ENCODE data around the gene IDH2.

IDH2 gene

GRCh38 chr15:90042766-90043529, 59.3 kb downstream of the IDH2 start:
- DNase-seq: no peak

GRCh38 chr15:90042356-90042755, 59.9 kb downstream of the IDH2 start:
- no peak for DNase-seq

DNA sequence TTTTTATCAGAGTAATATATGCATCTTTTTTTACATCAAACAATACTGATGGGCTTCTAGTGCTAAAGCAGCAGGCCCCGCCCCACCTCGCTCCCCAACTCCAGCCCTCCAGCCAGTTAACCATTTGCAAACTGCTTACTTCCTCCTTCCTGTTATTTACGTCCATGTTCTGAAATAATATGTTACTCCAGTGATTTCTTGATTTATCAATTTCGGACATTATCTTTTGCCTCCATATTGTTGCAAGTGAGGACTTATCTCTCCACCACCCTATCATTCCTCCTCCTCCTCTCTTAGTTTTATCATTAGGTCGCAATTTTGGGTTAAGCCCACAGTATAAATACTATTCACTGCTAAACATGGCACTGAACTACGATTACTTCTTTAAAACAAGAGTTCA, 61.6 kb downstream of the IDH2 start:
- DNase-seq: no peak

DNA sequence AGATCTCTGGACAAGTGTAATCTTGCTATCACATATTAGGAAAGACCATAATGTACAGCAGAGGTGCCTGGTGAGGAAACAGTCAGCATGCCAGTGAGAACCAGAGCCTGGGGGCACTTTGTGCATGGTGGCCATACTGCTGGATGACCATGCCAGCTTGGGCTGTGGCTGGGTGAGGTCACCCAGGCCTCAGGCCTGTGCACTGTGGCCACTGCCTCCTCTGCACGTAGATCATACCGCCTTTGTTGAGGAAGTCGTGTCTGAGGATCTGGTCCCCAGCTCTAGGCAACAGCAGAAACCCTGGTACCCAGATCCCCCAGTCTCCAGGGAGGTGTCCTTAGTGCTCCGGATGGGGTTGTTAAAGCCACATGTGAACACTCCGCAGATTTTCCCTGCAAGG, 62.3 kb downstream of the IDH2 start:
- no peak for DNase-seq

- DNase-seq: no peak
These were observed 63.6 kb downstream of the IDH2 start for GRCh38 chr15:90038632-90039095.

DNA sequence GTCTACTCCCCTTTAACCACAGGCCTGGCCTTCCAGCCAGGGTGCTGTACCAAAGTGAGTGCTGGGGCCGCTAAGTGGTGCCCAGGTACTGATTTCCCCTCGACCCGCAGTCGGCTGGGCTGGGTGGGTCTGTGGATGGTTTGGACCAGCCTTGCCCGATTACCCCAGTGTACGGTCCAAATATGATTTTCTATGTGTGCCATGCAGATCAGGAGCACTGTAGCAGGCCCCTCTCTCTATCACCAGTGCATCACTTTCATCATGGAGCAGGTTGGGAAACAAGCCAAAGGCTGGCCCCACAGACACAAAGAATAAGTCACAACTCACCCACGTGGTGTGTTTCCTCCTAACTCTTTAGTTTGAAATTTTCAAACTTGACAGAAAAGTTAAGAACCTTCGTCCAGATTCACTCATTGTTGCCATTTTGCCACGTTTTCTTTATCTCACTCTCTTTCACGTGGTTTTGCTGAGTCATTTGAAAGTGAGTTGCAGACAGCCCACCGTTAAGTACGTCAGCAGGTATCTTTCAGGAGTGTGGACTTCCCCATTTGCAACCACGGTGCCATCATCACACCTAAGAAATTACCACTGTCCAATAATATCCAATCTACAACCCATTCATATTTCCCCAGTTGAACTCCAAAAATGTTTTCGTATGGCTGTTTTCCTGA, 64.2 kb downstream of the IDH2 start:
- DNase-seq: no peak

DNA sequence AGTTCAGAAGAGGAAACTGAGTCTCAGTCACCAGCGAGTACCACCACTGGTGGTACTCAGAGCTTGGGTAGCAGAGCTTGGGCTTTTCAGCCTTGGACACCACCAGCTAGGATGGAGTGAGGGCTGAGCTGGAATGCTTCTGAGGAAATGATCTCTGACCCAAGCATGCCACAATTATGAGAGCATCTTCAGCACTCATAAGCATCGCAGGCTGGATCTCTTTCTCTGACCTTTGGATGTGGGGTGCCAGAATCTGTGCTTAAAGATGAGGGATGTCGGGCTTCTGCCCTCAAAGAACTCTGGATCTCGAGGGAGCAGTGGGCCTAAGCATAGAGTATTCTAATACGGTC, 64.8 kb downstream of the IDH2 start:
- DNase-seq: no peak

DNA sequence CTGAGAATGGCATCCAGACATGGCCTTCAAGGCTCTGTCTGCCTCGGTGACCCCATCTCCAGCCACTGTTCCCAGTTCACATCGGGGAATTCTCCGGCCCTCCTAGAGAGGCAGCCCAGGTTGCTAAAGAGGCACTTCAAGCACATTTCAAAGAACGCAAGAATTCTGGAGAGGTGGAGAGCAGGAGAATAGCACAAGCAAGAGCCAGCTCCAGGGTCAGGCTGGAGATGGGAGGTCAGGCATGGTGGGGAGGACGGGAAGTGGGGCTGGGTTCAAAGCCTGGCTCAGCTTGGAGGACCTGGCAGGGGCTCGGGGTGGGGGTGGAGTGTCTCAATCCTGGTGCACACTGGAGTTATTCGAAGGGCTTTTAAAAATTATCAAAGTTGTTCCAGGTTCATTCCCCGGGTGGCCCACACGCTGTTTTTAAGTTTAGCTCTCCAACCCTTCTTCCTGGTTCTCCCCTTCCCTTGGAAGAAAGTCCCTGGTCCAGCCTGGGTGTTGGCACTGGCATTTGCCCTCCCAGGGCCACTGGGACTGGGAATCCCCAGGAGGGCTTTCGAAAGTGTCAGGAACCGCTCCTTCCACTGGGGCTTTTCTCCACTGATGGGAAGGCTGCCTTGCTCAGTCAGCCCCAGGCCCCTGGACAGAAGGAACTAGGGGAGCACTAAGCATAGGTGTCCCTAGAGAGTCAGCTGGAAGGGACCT, 65.3 kb downstream of the IDH2 start:
- DNase-seq: no peak

- DNase-seq: no peak
These were observed 65.9 kb downstream of the IDH2 start for GRCh38 chr15:90036343-90036742.

GRCh38 chr15:90035840-90036230, 66.4 kb downstream of the IDH2 start:
- no peak for DNase-seq

- no peak for DNase-seq
These were observed 67.0 kb downstream of the IDH2 start for GRCh38 chr15:90035095-90035839.

DNA sequence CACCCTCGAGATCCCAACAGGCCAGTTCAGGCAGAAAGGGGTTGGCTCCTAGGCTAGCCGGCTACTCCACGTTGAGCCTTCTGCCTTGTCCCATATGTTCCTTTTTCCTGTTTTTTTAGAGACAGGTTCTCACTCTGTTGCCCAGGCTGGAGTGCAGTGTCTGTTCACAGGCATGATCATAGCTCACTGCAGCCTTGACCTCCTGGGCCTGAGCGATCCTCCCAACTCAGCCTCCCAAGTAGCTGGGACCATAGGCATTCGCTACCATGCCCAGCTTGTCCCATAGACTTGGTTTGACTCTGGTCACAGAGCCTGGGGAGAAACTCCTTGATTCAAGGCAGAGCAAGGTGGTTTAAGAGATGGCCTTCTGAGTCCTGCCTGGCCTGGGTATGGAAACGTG, 68.8 kb downstream of the IDH2 start:
- DNase-seq: no peak
